Gastrocnemius medialis (tissue), 4 donors: Measurements from ENCODE around the gene DNAAF1.

Source experiments
- POLR2A ChIP-seq, 2 donors: fragments of 450-650 bp; IDR thresholded peaks; one replicate each; pipeline ENCODE4 v1.6.1; 2017; ENCODE audit warnings: antibody characterized with exemption in 2 of 2, mild to moderate bottlenecking in 2 of 2, moderate library complexity in 2 of 2
- TF ChIP-seq, protein P1 (sequence below), 5 experiments: fragments of 450-650 bp in 3 of 5; fragments of 200-600 bp in 2 of 5; sonication (generic) in 2 of 5; IDR thresholded peaks in 4 of 5; conservative IDR thresholded peaks in 1 of 5; 1 replicate in 4 of 5; 2 replicates in 1 of 5; pipeline ENCODE4 v1.5.1; 2016 to 2019; ENCODE audit warnings: antibody characterized with exemption in 5 of 5, mild to moderate bottlenecking in 3 of 5, moderate library complexity in 3 of 5

DNA sequence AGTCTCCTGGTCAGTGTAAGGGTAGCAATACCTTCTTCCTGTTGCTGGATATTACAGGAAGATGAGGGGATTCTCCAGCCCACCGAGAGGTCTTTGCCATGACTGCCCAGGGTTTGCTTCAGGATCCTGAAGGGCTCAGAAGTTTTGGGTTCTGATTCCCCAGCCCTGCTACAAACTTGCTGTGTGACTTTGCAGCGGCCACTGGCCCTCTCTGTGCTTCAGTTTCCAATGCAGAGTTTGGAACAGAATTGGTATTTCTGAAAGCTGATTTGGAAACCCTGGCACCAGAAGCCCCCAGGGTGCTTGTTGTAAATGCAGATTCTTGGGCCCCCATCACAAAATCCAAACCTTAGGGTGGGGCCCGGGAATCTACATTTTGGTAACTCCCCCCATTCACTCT lies 80.0 kb downstream of the DNAAF1 start:
- TF ChIP-seq, protein P1, sequence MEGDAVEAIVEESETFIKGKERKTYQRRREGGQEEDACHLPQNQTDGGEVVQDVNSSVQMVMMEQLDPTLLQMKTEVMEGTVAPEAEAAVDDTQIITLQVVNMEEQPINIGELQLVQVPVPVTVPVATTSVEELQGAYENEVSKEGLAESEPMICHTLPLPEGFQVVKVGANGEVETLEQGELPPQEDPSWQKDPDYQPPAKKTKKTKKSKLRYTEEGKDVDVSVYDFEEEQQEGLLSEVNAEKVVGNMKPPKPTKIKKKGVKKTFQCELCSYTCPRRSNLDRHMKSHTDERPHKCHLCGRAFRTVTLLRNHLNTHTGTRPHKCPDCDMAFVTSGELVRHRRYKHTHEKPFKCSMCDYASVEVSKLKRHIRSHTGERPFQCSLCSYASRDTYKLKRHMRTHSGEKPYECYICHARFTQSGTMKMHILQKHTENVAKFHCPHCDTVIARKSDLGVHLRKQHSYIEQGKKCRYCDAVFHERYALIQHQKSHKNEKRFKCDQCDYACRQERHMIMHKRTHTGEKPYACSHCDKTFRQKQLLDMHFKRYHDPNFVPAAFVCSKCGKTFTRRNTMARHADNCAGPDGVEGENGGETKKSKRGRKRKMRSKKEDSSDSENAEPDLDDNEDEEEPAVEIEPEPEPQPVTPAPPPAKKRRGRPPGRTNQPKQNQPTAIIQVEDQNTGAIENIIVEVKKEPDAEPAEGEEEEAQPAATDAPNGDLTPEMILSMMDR (IDR thresholded peaks at IDR 0.05 in 4 of 5, conservative IDR thresholded peaks at IDR 0.05 in 1 of 5) = no peak
- TF ChIP-seq POLR2A (IDR thresholded peaks at IDR 0.05) = no peak
